ENCODE results near the gene TACR2. TPM values are rescaled to one million over a fixed set of nuclear protein-coding genes. Genes with fewer than 3 reads are reported as not detected.

Gene TACR2
- total and polyA plus RNA-seq, 2 of the 13 experiments (the other 11 are each of a cell fraction or from before 2014, with no cell fraction given), result 0.04 TPM; not detected in 1

GRCh38 chr10:69418052-69418752 is 1.5 kb upstream of the TACR2 start (continued):
- no peak for TF ChIP-seq AFF4 (CRISPR knock-in tag; IDR thresholded peaks at IDR 0.05)
- no peak for TF ChIP-seq ZNF432 (CRISPR knock-in tag; IDR thresholded peaks at IDR 0.05; ENCODE audit: borderline replicate concordance)
- no peak for TF ChIP-seq ZNF160 (CRISPR knock-in tag; IDR thresholded peaks at IDR 0.05)
- TF ChIP-seq ZIK1 (CRISPR knock-in tag; IDR thresholded peaks at IDR 0.05; ENCODE audit: borderline replicate concordance, low read depth), result no peak
- peak; percentile 50; the same call in 1 of the 2 replicates for TF ChIP-seq RXRB (CRISPR knock-in tag; IDR thresholded peaks at IDR 0.05; ENCODE audit: borderline replicate concordance)
- peak; percentile 60; the same call in 1 of the 2 replicates for TF ChIP-seq FOXA3 (CRISPR knock-in tag; IDR thresholded peaks at IDR 0.05)
- TF ChIP-seq ZMYM3 (CRISPR knock-in tag; IDR thresholded peaks at IDR 0.05), result peak; percentile 78; the same call in 1 of the 2 replicates
- peak; percentile 60; the same call in 1 of the 2 replicates for TF ChIP-seq RCOR2 (CRISPR knock-in tag; IDR thresholded peaks at IDR 0.05)
- TF ChIP-seq NFRKB (IDR thresholded peaks at IDR 0.05), result no peak
- no peak for TF ChIP-seq SP1 (IDR thresholded peaks at IDR 0.05)
- TF ChIP-seq SP1 (CRISPR knock-in tag; IDR thresholded peaks at IDR 0.05), result no peak
- no peak for TF ChIP-seq TIGD3 (CRISPR knock-in tag; IDR thresholded peaks at IDR 0.05; ENCODE audit: borderline replicate concordance)
- no peak for TF ChIP-seq STAG1 (CRISPR knock-in tag; IDR thresholded peaks at IDR 0.05)
- TF ChIP-seq TOPORS (CRISPR knock-in tag; IDR thresholded peaks at IDR 0.05), result no peak
- peak; percentile 49; the same call in 1 of the 2 replicates for TF ChIP-seq ZNF331 (CRISPR knock-in tag; IDR thresholded peaks at IDR 0.05)
- TF ChIP-seq ATM (IDR thresholded peaks at IDR 0.05; ENCODE audit: borderline replicate concordance), result no peak
- no peak for TF ChIP-seq SRSF9 (IDR thresholded peaks at IDR 0.05; ENCODE audit: borderline replicate concordance, insufficient read depth, low read depth, low read length, poor library complexity, severe bottlenecking)
- TF ChIP-seq, protein P1, sequence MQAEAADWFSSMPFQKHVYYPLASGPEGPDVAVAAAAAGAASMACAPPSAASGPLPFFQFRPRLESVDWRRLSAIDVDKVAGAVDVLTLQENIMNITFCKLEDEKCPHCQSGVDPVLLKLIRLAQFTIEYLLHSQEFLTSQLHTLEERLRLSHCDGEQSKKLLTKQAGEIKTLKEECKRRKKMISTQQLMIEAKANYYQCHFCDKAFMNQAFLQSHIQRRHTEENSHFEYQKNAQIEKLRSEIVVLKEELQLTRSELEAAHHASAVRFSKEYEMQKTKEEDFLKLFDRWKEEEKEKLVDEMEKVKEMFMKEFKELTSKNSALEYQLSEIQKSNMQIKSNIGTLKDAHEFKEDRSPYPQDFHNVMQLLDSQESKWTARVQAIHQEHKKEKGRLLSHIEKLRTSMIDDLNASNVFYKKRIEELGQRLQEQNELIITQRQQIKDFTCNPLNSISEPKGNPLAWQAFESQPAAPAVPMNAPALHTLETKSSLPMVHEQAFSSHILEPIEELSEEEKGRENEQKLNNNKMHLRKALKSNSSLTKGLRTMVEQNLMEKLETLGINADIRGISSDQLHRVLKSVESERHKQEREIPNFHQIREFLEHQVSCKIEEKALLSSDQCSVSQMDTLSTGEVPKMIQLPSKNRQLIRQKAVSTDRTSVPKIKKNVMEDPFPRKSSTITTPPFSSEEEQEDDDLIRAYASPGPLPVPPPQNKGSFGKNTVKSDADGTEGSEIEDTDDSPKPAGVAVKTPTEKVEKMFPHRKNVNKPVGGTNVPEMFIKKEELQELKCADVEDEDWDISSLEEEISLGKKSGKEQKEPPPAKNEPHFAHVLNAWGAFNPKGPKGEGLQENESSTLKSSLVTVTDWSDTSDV (CRISPR knock-in tag; IDR thresholded peaks at IDR 0.05), result no peak
- TF ChIP-seq, protein P2, sequence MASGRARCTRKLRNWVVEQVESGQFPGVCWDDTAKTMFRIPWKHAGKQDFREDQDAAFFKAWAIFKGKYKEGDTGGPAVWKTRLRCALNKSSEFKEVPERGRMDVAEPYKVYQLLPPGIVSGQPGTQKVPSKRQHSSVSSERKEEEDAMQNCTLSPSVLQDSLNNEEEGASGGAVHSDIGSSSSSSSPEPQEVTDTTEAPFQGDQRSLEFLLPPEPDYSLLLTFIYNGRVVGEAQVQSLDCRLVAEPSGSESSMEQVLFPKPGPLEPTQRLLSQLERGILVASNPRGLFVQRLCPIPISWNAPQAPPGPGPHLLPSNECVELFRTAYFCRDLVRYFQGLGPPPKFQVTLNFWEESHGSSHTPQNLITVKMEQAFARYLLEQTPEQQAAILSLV (CRISPR knock-in tag; IDR thresholded peaks at IDR 0.05; ENCODE audit: borderline replicate concordance), result no peak
- TF ChIP-seq ZC3H13 (CRISPR knock-in tag; IDR thresholded peaks at IDR 0.05), result no peak
- TF ChIP-seq PLRG1 (conservative IDR thresholded peaks at IDR 0.05), result no peak
- 0 out of 2 replicates have a peak, but pooled peaks have one; percentile 45 for TF ChIP-seq ZFX (CRISPR knock-in tag; IDR thresholded peaks at IDR 0.05; ENCODE audit: low read depth)

Measured in HepG2 (cell line).